NCI-H2171 (cell line): ENCODE measurements around the gene IFNLR1.

Source experiments
- DNase-seq: peaks from one replicate; lab custom pipeline; 2025; lab: John Stamatoyannopoulos, UW

The IFNLR1 gene

DNA sequence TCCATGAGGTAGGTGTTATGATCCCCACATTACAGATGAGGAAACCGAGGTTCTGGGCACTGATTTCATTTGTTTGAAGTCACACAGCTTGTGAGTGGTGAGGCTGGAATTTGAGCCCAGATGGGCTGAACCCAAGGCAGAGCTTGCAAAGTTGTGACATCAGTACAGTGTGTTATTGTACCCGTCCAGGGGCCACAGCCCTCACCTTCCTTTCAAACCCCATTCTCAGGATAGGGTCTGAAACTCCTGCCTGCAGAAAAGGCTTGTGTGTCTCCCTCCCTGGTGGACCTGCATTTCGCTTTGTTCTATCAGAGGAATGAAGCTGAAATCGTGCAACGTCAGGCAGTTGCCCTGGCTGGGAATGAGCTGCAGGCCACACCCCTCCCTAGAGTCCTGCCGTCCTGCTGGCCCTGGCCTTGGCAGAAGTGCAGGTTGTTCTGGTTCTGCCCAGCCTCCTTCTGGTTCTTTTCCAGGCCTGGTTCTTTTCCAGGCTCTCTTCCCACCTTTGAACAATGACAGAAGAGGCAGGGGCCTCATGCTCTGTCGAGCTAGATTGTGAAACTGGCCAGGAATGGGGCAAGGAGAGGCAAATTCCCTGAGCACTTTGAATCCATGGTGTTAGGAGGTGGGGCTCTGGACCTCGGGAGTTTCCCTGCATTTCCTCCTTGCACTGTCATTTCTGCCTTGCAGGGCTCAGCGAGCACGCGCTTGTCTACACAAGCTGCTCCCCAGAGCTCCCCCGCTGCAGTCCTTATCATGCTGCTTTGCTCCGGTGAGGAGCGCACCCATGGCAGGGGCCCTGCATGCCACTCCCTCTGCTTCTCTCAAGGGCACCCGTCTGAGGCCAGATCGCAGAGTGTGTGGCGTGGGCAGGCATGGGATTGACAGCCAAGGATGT, 67.0 kb downstream of the IFNLR1 start:
- DNase-seq: no peak

DNA sequence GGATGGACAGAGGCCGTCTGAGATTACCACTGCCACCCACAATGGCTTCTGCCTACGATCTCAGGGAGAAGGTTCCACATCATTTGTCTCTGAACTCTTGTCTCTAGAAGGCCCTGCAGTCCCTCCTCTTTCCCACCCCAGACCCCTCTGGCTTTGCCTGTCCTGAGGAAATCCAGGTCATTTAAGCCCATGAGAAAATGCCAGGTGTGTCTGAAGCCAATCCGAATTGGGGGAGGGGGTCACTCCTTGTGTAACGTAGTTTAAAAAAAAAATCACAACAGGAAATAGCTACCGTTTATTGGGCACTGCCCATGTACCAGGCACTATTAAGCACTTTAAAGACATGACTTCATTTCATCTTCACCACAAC, 67.6 kb downstream of the IFNLR1 start:
- no peak for DNase-seq

DNA sequence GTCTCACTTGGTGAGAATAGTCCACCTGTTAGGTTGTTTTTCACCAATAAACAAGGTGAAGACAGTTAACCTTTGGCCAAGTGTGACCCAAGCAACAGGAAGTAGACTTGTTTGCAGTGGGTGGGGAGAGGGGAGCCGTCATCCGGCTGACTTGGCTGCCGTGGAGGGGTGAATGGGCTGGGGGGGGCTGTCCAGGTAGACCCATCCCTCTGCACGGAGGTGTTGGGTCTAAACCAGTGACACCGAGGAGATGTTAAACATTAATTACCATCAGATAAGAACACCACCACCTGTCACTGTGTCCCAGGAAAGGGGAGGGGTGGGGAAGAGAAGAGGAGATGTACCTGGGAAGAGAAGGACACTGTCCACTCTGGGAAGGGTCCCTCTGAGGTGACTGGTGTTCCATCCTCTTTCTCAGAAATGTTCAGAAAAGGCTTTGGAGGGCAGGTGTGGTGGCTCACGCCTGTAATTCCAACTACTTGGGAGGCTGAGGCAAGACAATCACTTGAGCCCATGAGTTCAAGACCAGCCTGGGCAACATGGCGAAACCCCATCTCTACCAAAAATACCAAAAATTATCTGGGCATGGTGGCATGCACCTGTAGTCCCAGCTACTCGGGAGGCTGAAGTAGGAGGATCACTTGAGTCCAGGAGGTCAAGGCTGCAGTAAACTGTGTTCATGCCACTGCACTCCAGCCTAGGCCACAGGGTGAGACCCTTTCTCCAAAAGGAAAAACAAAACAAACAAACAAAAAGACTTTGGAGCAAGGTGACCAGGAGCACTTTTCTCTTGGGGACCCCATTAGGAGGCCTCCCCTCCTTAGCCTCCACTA, 68.5 kb downstream of the IFNLR1 start:
- DNase-seq: no peak

DNA sequence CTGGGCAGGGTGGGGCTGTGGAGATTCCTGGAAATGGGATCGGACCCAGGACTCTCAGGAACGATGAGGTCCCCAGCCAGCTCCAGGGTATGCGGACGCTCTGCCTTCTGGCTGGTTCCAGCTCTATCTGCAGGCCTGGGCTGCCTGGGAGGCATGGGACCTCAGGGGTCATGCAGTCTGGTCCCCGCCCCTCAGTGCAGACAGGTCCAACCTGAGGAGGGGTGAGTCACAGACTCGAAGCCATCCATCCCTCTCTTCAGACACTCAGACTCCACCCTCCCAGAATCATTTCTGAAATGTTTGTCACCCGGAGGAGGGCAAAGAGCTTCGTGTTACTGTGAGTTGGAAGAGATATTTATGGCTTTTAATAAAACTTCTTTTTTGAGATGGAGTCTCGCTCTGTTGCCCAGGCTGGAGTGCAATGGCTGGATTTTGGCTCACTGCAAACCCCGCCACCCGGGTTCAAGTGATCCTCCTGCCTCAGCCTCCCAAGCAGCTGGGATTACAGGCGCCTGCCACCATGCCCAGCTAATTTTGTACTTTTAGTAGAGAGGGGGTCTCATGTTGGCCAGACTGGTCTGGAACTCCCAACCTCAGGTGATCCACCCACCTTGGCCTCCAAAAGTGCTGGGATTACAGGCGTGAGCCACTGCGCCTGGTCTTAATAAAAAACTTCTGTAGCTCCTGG, 69.2 kb downstream of the IFNLR1 start:
- no peak for DNase-seq

DNA sequence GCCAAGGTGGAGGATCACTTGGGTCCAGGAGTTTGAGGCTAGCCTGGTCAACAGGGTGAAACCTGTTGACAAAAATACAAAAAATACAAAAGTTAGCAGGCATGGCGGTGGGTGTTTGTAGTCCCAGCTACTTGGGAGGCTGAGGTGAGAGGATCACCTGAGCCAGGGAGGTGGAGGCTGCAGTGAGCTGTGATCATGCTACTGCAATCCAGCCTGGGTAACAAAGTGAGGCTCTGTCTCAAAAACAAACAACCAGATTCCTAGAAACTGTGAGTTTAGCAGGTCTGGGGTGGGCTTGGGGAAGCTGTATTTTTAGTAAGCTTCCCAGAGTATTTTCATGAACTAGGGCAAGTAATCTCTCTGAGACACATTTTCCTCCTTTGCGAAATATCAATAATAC, 70.0 kb downstream of the IFNLR1 start:
- DNase-seq: no peak

DNA sequence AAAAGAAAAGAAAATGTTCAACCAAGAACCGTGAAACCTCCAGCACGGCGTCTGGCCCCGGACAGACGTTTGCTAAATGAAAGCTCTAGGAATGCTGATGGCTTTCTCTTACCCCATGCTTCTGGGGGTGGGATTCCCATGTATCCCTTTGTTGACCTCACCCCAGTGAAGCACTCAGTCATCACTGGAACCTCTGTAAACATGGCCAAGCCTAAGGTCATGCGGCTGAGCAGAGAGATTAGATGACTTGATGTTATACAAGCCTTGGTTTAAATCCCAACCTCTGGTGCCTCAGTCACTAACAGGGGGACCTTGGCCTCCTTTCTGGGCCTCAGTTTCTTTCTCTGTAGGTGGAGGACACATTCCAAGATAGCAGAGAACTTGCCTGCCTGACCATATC, 72.3 kb downstream of the IFNLR1 start:
- no peak for DNase-seq

DNA sequence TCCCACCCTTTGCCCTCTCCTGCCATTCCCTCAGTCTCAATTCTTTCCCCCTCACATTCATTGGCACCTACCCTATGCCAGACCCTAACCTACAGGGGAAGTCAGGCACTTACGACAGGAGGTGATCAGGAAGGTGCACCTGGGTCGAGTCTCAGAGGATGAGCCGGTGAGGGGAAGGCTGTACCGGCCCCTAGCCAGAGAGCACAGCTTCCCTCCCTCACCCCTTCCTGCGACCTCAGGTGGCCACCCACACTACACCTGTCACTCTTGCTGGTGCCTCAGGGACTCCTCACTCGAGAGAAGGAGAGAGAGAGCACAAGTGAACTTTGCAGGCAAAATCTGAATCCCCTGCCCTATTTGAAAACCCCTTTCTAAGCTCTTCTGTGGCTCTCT, 73.5 kb downstream of the IFNLR1 start:
- no peak for DNase-seq

DNA sequence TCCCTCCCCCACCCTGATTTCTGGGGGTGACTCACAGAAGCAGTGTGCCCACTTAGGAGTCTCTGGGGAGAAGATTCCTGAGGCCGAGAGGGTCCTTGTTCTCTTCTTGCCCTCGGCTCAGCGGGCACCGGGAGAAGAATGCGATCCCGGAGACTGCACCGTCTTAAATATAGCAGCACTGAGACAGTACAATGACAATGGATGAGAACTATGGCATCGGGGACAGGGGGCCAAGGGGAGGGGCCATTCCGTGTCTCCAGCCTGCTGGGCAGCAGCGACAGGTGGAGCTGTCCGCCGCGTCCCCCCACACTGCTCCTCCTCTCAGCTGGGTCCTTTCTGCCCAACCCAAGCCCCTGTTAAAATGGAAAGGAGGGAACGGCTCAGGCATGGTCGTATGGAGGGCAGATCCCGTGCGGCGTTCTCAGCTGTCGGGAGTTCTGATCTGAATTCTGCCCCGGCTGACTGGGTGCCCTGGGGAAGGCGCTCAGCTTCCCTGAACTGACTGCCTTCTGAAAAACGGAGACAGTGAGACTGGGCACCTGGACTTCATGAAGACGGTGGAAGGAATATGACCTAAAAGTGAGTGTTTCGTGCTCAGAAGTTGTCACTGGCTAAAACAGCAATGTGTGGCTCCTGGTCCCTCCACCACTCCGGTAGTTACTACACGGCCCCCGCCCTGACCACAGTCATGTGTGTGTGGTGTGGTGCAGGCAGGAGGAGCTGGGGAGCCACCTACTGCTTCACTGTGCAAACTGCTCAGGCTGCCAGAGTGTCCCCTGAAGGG, 74.9 kb downstream of the IFNLR1 start, which contains the start of gene MYOM3:
Gene MYOM3, minus strand, starts transcription at position 140 of the 784 bp plus-strand sequence. CDS start 3,499 bp downstream, outside the sequence.
- DNase-seq: peak; percentile 17

DNA sequence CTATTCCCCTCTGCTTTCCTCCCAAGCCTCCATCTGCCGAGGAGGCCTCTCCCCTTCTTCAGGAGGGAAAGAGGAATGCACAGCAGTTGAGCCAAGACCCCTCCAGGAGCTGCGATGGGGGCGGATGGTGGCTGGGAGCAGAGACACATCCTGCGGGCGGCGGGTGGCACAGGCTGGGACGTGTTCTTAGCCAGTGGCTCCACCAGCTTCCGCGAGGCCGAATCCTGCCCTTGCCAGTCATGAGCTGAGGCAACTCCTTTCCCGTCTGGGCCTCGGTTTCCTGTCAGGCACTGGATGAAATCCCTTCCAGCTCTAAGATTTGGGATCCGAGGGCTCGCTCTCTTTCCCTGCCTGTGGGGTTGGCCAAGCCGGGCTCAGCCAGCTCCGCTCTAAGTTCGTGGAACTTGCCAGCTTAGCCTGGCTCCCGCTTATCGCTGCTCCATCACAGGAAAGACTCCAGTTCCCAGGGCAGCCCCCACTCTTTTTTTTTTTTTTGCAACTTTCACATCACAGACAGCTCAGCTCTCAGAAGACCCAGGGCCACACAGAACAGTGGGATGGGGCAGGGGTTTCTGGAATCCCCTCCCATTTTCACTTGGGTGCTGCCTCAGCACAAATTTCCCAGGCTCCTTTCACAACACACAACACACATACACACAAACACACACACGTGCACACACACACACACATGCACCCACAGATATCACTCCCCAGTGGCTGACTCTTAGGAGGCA, 75.7 kb downstream of the IFNLR1 start:
- no peak for DNase-seq

DNA sequence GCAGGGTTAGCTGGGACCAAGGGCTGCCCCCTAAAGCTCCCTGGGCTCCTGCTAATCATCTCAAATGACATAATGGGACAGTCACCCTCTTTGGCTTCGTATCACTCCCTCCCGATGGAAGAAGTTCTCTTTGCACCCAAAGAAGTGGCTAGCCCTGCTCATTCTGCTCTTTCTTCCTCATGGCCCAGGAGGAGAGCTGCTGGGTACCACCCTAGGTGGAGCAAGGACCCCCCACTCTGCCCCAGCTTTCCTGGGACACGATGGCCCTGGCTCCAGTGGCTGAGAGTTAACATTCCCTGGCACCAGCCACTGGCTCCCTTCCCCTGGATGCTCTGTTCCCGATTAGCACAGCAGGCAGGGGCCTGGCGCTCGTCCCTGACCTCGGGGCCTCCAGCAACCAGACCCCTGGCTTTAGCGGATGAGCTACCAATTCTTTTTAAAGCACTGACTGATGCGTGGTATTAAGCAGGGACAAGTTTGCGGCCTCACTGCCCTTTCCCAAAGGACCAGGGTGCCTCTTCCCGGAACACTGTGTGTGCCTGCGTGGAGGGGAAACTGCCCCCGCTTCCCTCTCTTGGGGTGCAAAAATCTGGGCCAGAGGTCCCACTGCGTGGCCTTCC, 76.3 kb downstream of the IFNLR1 start:
- no peak for DNase-seq

DNA sequence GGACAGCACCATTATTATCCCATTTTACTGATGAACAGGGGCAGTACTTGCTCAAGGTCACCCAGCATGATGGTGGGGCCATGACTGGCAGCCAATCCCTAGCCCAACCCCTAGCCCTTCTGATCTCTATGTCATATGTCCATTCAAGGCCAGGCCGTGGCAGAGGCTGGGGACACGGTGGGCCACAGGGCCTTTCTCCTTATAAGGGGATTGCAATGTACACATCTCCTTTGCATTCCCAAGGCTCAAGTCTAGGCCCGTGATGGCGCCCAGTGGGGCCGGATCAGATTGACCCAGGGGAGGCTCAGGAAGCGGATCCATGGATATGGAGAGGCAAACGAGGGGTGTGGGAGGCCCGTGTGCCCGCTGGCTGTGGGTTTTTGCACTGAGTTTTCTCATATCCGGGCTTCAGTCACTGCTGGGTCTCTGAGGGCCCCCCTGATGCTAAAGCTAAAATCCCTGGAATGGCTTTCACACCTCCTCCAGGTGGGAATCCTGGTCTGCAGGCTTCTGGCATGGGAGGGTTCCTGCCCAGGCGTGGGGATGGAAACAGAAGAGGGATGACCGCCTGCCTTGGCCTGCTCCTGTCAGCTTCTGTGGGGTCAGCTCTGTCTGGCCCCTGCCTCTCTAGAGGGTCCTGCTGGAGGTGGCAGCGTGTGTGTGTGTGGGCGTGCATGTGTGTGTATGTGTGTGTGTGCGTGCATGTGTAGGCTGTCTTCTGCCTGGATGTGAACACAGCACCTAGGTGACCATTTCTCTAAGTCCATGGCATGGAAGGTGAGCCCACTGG, 77.2 kb downstream of the IFNLR1 start:
- no peak for DNase-seq

DNA sequence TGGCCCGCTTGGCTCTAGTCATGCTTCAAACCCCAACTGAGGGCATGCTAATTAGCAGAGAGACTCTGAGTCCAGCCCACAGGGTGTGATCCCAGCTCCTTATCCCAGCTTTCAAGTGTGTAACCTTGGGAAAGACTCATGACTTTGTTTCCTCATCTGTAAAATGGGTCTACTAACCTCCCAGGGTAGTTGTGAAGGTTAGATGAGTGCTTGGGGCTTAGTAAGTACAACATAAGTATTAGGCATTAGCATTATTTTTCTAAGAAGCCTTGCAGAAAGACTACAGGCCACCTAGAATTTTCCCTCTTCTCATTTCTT, 78.0 kb downstream of the IFNLR1 start:
- no peak for DNase-seq

DNA sequence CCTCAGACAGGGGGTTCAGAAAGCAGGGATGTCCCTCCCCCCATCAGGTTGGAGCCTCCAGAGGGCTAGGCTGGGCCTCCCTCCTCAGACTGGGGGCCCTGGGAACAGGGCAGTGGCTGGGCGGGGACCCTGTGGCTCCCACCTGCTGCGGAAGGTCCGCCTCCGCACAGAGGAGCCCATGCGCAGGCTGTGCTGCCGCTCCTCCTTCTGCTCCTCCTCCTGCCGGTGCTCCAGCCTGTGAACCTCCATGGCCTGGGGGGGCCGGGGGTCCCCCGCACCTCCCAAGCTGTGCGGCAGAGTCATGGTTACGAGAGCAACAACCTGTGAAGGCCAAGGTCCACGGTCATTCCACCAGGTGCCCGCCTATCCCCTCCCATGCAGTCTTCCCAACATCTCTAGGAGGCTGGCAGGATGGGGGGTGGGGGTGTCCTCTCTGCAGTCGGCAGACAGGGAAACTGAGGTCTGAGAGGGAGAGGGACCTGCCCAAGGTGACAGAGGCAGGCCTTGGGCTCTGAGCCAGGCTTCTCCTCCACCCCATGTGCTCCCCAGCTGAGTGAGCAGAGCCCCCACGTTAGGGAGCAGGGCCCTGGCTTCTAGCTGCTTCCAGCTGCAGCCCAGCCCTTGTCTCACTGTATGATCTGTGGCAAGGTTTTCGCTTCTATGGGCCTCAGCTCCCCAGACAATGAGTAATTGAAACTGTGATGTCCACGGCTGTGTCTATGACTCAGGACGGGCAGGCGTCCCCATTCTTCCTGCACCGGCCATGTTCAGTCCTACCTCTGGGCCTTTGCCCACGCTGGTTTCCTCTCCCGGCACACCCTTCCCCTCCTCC, 78.5 kb downstream of the IFNLR1 start:
- DNase-seq: no peak

DNA sequence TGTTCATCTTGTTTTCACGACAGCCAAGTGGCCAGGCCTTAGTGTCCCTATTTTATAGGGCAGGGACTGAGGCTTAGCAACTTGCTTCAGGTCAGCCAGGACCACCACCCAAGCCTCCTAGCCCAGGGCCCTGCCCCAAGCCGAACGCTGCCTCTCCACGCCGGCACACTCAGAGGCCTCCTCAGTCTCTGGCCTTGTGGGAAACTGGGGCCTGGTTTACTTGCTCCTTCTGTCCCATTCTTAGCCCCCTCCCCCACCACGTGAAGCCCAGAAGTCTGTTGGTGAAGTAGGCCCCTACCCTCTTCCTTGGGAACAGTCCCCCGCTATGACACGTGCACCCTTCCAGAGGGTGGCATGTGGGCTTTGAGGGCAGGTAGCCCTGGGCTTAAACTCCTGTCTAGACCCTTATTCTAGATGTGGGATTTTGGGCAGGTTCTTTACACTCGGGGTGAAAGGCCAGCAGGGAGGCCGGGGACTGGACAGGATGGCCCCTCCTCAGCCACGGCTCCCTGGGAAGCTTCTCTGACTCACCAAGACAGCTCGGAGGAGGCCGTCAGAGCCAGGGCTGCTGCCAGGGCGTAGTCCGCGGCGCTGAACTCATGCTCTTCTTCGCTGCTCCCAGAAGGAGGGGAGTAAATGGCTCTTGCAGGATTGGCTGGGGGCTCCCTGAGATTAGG, 79.5 kb downstream of the IFNLR1 start:
- no peak for DNase-seq

DNA sequence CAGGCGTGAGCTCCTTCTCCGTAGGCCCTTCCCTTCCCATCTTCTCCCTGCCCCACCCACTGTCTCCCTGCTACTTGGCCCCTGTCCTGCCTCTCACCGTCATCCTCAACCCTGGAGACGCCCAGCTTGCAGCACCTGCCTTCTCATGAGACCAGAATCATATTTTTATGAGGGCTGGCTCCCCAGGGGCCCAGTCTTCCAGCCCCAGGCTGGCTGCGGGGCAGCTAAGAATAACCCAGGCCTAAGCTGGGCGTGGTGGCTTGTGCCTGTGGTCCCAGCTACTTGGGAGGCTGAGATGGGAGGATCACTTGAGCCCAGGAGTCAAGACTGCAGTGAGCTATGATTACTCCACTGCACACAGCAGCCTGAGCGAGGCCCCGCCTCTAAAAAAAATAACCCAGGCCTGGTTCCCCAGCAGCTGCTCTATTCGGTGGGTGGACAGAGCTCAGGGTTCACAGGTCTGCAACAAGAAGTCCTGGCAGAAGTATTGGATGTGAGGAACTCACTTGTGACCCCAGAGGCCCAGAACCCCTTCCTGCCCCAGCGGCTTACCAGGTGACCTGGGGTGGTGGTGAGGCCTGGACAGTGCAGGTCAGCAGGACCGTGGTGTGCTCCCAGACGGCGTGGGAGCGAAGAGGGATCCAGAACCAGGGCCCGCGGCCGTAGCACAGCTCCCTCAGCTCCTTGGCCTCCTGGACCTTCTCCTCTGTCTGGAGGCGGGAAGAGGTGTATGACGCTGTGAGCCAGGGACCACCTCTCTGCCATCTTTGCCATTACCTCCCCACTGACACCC, 81.5 kb downstream of the IFNLR1 start:
- no peak for DNase-seq

DNA sequence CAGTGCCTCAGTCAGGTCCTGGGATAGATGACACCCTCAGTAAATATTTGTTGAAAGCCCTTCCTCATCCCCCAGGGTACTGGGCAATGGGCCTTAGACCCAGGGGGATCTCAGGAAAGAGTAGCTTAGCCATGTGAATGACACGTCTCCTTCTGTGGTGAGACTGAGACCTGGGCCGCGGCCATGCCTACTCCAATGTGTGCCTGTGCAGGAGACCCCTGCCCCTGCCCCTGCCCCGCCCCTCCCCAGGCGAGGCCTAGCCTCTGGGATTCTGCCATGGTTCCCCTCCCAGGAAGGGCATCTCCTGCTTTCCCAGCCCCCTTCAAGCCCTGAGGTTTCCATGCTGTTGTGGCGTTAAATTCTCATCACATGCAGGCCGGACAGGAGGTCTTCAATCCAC, 82.2 kb downstream of the IFNLR1 start:
- no peak for DNase-seq
